Large intestine (tissue), 3 donors: ENCODE results near the gene FMN1. TPM values are rescaled to one million over a fixed set of nuclear protein-coding genes. Genes with fewer than 3 reads are reported as not detected.
"Not testable (repeated sequence)": the region's sequence is repeated elsewhere in the genome, so short reads cannot be mapped to it uniquely, and the experiment has no call there.

Source experiments
- DNase-seq, 2 donors: peaks; one replicate each; pipeline versions ENCODE4 v3.0.0 to v3.0.0-alpha.2; 2013
- H3K27ac ChIP-seq: one replicate; pipeline ENCODE4 v1.5.1; 2013; ENCODE audit warnings: low read length
- H3K27me3 ChIP-seq: 2 replicates; pipeline ENCODE4 v1.6.1; 2013; ENCODE audit warnings: low read length; ENCODE audit not compliant: control insufficient read depth, insufficient read depth
- H3K36me3 ChIP-seq: 2 replicates; pipeline ENCODE4 v1.6.1; 2013; ENCODE audit warnings: low read length; ENCODE audit not compliant: control insufficient read depth, insufficient read depth
- H3K4me1 ChIP-seq: one replicate; pipeline ENCODE4 v1.6.1; 2013; ENCODE audit warnings: low read length; ENCODE audit not compliant: control insufficient read depth, insufficient read depth
- H3K4me3 ChIP-seq: one replicate; pipeline ENCODE4 v1.5.1; 2013; ENCODE audit warnings: low read length
- H3K9me3 ChIP-seq: one replicate; pipeline ENCODE4 v1.6.1; 2013; ENCODE audit warnings: mild to moderate bottlenecking, low read depth, low read length, moderate library complexity; ENCODE audit not compliant: control insufficient read depth
- WGBS: methylation state at CpG from one replicate; pipeline ENCODE4 v1.1.5; 2013; ENCODE audit warnings: low lambda C conversion rate; ENCODE audit not compliant: insufficient coverage; 5-methylcytosine and 5-hydroxymethylcytosine counted together
- polyA plus RNA-seq: library from polyadenylated mRNA; unstranded; fragments of 120-200 nt; gene quantifications from one replicate; pipeline ENCODE4 v1.2.1, GENCODE V29; 2013

FMN1 gene
- polyA plus RNA-seq, 1 donor: 0.88 TPM

- H3K4me1 ChIP-seq: no peaks in the 10 kb centered on the region
- no peaks in the 10 kb centered on the region for H3K27me3 ChIP-seq
- H3K36me3 ChIP-seq: no peaks in the 10 kb centered on the region
- no peak overlapping the region for H3K4me3 ChIP-seq
- H3K9me3 ChIP-seq: no peaks in the 10 kb centered on the region
- no peak for DNase-seq
- no CpG with 5 or more reads among the region's 3 CpGs for WGBS
- H3K27ac ChIP-seq: no peak overlapping the region
Measured at GRCh38 chr15:32852771-32853170, 341.7 kb downstream of the FMN1 start.

GRCh38 chr15:32852017-32852416 lies 342.5 kb downstream of the FMN1 start:
- Histone ChIP-seq H3K9me3 (no peaks in the 10 kb centered on the region), H3K27me3 (no peaks in the 10 kb centered on the region), H3K36me3 (no peaks in the 10 kb centered on the region), H3K4me3 (no peak overlapping the region), H3K27ac (no peak overlapping the region), H3K4me1 (no peaks in the 10 kb centered on the region)
- DNase-seq: no peak
- 92% methylated on average over 2 of the region's 4 CpGs for WGBS

- Histone ChIP-seq H3K36me3 (no peaks in the 10 kb centered on the region), H3K4me1 (no peaks in the 10 kb centered on the region), H3K27ac (no peak overlapping the region), H3K9me3 (no peaks in the 10 kb centered on the region), H3K4me3 (no peak overlapping the region), H3K27me3 (no peaks in the 10 kb centered on the region)
- DNase-seq: no peak
- WGBS: 94% methylated on average over 3 of the region's 5 CpGs
Measured at GRCh38 chr15:32851572-32851971, 342.9 kb downstream of the FMN1 start.

GRCh38 chr15:32849769-32850668 lies 344.5 kb downstream of the FMN1 start:
- H3K27ac ChIP-seq: no peak overlapping the region
- WGBS: 80% methylated on average over 1 of the region's 11 CpGs

GRCh38 chr15:32846671-32847070 lies 347.8 kb downstream of the FMN1 start:
- not testable (repeated sequence) for DNase-seq, H3K36me3 ChIP-seq

More at GRCh38 chr15:32849769-32850668, 344.5 kb downstream of the FMN1 start:
- no peaks in the 10 kb centered on the region for H3K27me3 ChIP-seq
- no peaks in the 10 kb centered on the region for H3K4me1 ChIP-seq
- H3K4me3 ChIP-seq: no peak overlapping the region
- DNase-seq: no peak
- no peaks in the 10 kb centered on the region for H3K9me3 ChIP-seq
- no peaks in the 10 kb centered on the region for H3K36me3 ChIP-seq

GRCh38 chr15:32844118-32844711 lies 350.3 kb downstream of the FMN1 start:
- Histone ChIP-seq H3K4me3 (no peak overlapping the region), H3K27me3 (peaks cover 3% of the 10 kb centered on the region), H3K36me3 (no peaks in the 10 kb centered on the region), H3K27ac (no peak overlapping the region), H3K9me3 (no peaks in the 10 kb centered on the region), H3K4me1 (no peaks in the 10 kb centered on the region)
- WGBS: no CpG with 5 or more reads among the region's 2 CpGs
- DNase-seq: no peak

More at GRCh38 chr15:32846671-32847070, 347.8 kb downstream of the FMN1 start:
- not testable (repeated sequence) for H3K4me3 ChIP-seq, H3K27ac ChIP-seq, H3K9me3 ChIP-seq, H3K27me3 ChIP-seq, H3K4me1 ChIP-seq
- no CpG with 5 or more reads among the region's 2 CpGs for WGBS

GRCh38 chr15:32843219-32843815 lies 351.2 kb downstream of the FMN1 start:
- 90% methylated on average over 2 of the region's 6 CpGs for WGBS

GRCh38 chr15:32842081-32842480 lies 352.4 kb downstream of the FMN1 start:
- WGBS: 100% methylated on average over 1 of the region's 6 CpGs
- Histone ChIP-seq H3K9me3 (no peaks in the 10 kb centered on the region), H3K4me1 (no peaks in the 10 kb centered on the region), H3K27me3 (peaks cover 3% of the 10 kb centered on the region), H3K27ac (no peak overlapping the region), H3K4me3 (no peak overlapping the region), H3K36me3 (no peaks in the 10 kb centered on the region)
- DNase-seq: no peak

More at GRCh38 chr15:32843219-32843815, 351.2 kb downstream of the FMN1 start:
- Histone ChIP-seq H3K27ac (no peak overlapping the region), H3K36me3 (no peaks in the 10 kb centered on the region), H3K4me3 (no peak overlapping the region), H3K9me3 (no peaks in the 10 kb centered on the region), H3K27me3 (peaks cover 3% of the 10 kb centered on the region), H3K4me1 (no peaks in the 10 kb centered on the region)
- no peak for DNase-seq

GRCh38 chr15:32840507-32841245 lies 353.8 kb downstream of the FMN1 start:
- Histone ChIP-seq H3K27ac (no peak overlapping the region), H3K36me3 (no peaks in the 10 kb centered on the region), H3K4me3 (no peak overlapping the region), H3K9me3 (no peaks in the 10 kb centered on the region), H3K27me3 (peaks cover 3% of the 10 kb centered on the region), H3K4me1 (no peaks in the 10 kb centered on the region)
- no peak for DNase-seq
- 38% methylated on average over 2 of the region's 6 CpGs for WGBS

- no CpG with 5 or more reads among the region's 8 CpGs for WGBS
- Histone ChIP-seq H3K4me1 (no peaks in the 10 kb centered on the region), H3K27me3 (peaks cover 3% of the 10 kb centered on the region), H3K9me3 (no peaks in the 10 kb centered on the region), H3K4me3 (no peak overlapping the region), H3K36me3 (no peaks in the 10 kb centered on the region), H3K27ac (no peak overlapping the region)
- no peak for DNase-seq
Measured at GRCh38 chr15:32838820-32839219, 355.7 kb downstream of the FMN1 start.
